Inflammatory macrophage treated with lipopolysaccharide for 1 hour (primary cell): Measurements from ENCODE around the gene CD9.
A peak's percentile ranks its signal among the peaks of the same experiment; 100 is the strongest.

Experiments
- DNase-seq, 2 donors: peaks; one replicate each; pipeline ENCODE4 v3.0.0-alpha.2; 2020 to 2022

CD9 gene

GRCh38 chr12:6222078-6222654 is 22.0 kb downstream of the CD9 start:
- DNase-seq, result no peak

GRCh38 chr12:6223545-6223944 is 23.3 kb downstream of the CD9 start:
- no peak for DNase-seq

GRCh38 chr12:6224550-6224949 is 24.4 kb downstream of the CD9 start:
- DNase-seq, result no peak

- DNase-seq, result no peak
These were observed 25.4 kb downstream of the CD9 start for GRCh38 chr12:6225630-6226001.

- DNase-seq, result peak; percentile 35 to 51
These were observed 25.9 kb downstream of the CD9 start for GRCh38 chr12:6226002-6226678.

- no peak for DNase-seq
These were observed 26.5 kb downstream of the CD9 start for GRCh38 chr12:6226679-6227051.

- no peak for DNase-seq
These were observed 28.5 kb downstream of the CD9 start for GRCh38 chr12:6228535-6229223.

- DNase-seq, result peak; percentile 64 to 79
These were observed 29.3 kb downstream of the CD9 start for GRCh38 chr12:6229224-6230218.

- DNase-seq, result peak; percentile 80 to 83
These were observed 30.3 kb downstream of the CD9 start for GRCh38 chr12:6230321-6231110.

- DNase-seq, result no peak
These were observed 31.4 kb downstream of the CD9 start for GRCh38 chr12:6231359-6232268.

GRCh38 chr12:6233121-6233971 is 33.1 kb downstream of the CD9 start:
- DNase-seq, result no peak

GRCh38 chr12:6234214-6234613 is 34.0 kb downstream of the CD9 start:
- no peak for DNase-seq

- DNase-seq, result no peak
These were observed 34.7 kb downstream of the CD9 start for GRCh38 chr12:6234906-6235305.

- DNase-seq, result no peak
These were observed 35.3 kb downstream of the CD9 start for GRCh38 chr12:6235499-6235898.

GRCh38 chr12:6235906-6236640 is 35.9 kb downstream of the CD9 start:
- DNase-seq, result no peak

GRCh38 chr12:6236641-6236940 is 36.4 kb downstream of the CD9 start:
- DNase-seq, result no peak

- no peak for DNase-seq
These were observed 37.6 kb downstream of the CD9 start for GRCh38 chr12:6237830-6238229.

GRCh38 chr12:6238875-6239274 is 38.7 kb downstream of the CD9 start:
- no peak for DNase-seq

- DNase-seq, result no peak
These were observed 41.3 kb downstream of the CD9 start for GRCh38 chr12:6241495-6241894.

GRCh38 chr12:6249580-6249979 is 49.4 kb downstream of the CD9 start:
- no peak for DNase-seq
